ENCODE measurements around the gene MCF2L2.
"Not testable (repeated sequence)": the region's sequence is repeated elsewhere in the genome, so short reads cannot be mapped to it uniquely, and the experiment has no call there.

Gene MCF2L2

GRCh38 chr3:183444748-183445147 lies 16.3 kb upstream of the MCF2L2 start:
- Histone ChIP-seq H3K27ac (no peak overlapping the region), H3K4me3 (no peak overlapping the region)

- Histone ChIP-seq H3K4me3 (no peak overlapping the region), H3K27ac (no peak overlapping the region)
These were observed 15.3 kb upstream of the MCF2L2 start for GRCh38 chr3:183443395-183444385.

DNA sequence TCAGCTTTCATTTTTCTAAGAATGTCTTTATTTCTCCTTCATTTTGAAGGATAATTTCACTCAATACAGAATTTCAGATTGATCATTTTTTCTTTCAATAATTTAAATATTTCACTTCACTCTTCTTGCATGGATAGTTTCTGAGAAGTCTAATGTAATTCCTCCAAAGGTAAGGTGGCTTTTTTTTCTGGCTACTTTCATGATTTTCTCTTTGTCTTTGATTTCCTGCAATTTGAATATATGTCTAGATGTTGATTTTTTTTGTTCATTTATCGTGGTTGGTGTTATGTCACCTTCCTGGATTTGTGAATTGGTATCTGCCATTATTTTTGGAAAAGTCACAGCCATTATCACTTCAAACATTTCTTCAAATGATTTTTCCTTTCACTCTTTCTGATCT lies 14.6 kb upstream of the MCF2L2 start:
- no peak overlapping the region for H3K27ac ChIP-seq
- H3K4me3 ChIP-seq = no peak overlapping the region

DNA sequence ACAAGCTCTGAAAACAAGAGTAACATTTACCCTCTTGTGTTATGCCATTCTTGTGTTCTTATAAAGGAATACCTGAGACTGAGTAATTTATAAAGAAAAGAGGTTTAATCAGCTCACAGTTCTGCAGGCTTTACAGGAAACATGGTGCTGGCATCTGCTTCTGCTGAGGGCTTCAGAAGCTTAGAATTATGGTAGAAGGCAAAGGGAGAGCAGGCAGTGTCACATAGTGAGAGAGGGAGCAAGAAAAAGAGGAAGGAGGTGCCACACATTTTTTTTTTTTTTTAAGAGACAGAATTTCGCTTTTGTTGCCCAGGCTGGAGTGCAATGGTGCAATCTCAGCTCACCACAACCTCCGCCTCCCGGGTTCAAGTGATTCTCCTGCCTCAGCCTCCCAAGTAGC lies 12.1 kb upstream of the MCF2L2 start:
- H3K4me3 ChIP-seq = not testable (repeated sequence)

GRCh38 chr3:183439515-183439914 lies 11.1 kb upstream of the MCF2L2 start:
- H3K4me3 ChIP-seq = no peak overlapping the region

More for the DNA sequence above, 12.1 kb upstream of the MCF2L2 start:
- not testable (repeated sequence) for H3K27ac ChIP-seq

GRCh38 chr3:183438735-183439134 lies 10.3 kb upstream of the MCF2L2 start:
- Histone ChIP-seq H3K4me3 (no peak overlapping the region), H3K27ac (no peak overlapping the region)

More at GRCh38 chr3:183439515-183439914, 11.1 kb upstream of the MCF2L2 start:
- no peak overlapping the region for H3K27ac ChIP-seq

- Histone ChIP-seq H3K4me3 (no peak overlapping the region), H3K27ac (no peak overlapping the region)
These were observed 9.5 kb upstream of the MCF2L2 start for GRCh38 chr3:183437666-183438564.

DNA sequence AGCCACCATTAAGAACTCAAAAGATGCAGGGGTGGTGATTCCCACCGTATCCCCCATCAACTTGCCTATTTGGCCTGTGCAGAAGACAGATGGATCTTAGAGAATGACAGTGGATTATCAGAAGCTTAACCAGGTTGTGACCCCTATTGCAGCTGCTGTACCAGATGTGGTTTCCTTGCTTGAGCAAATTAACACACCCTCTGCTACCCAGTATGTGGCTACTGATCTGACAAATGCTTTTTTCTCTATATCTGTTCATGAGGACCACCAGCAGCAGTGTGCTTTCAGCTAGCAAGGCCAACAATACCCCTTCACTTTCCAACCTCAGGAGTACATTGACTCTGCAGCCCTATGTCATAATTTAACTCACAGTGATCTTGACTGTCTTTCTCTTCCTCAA lies 8.6 kb upstream of the MCF2L2 start:
- no peak overlapping the region for H3K27ac ChIP-seq
- no peak overlapping the region for H3K4me3 ChIP-seq

GRCh38 chr3:183435661-183436060 lies 7.2 kb upstream of the MCF2L2 start:
- Histone ChIP-seq H3K27ac (no peak overlapping the region), H3K4me3 (no peak overlapping the region)

DNA sequence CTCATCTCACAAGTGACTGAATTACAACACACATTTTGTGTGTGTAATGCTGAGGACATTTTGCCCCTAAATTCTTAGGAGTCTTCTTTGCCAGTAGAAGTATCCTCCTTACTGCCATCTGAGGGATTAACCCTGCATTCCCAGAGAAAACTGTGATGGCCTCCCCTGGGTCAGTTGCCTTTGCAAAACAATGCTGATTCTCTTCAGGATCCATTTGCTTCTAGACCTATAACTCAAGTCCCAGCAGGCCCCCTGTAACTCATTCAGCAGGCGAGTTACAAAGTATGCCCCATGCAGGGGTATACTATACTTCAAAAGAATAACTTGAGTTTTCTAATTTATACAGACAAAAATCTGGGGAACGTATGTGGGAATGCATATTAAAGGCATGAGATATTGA lies 6.6 kb upstream of the MCF2L2 start:
- H3K4me3 ChIP-seq = no peak overlapping the region
- no peak overlapping the region for H3K27ac ChIP-seq

GRCh38 chr3:183434503-183434902 lies 6.1 kb upstream of the MCF2L2 start:
- H3K27ac ChIP-seq = no peak overlapping the region
- H3K4me3 ChIP-seq = no peak overlapping the region

- H3K27ac ChIP-seq = no peak overlapping the region
These were observed 2.0 kb upstream of the MCF2L2 start for GRCh38 chr3:183430325-183430957.

DNA sequence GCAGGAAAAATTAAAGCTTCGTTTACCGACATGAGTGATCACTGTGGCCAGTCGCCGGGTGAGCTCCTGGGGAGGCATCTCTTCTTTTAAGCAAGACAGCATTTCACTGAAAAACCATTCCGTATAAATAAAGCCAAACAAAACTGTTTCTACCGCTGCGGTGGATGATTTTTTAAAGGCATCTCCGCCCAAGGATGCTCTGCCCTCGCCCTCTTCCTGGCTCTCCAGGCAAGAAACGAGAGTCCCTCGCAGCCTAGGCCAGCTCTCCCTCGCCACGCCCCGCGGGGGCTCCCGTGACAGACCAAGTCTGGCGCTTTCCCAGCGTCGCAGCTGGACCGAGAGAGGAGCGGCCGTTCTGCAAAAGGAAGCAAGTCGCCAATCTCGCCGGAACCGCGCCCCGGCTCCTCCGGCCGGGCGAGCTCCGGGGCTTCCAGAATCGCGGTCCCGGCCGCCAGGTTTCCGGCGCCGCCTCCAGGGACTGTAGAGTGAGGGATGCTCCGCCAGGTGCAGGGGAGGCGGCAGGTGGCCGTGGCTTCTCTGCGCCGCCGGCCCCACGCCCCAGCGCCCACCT lies 458 bp downstream of the MCF2L2 start:
- H3K4me3 ChIP-seq = peak overlapping the region; percentile 52 to 87 (median 56)
- H3K27ac ChIP-seq = peak overlapping the region in 8 of 21 experiments; percentile 9 to 72 (median 48)

More at GRCh38 chr3:183430325-183430957, 2.0 kb upstream of the MCF2L2 start:
- no peak overlapping the region for H3K4me3 ChIP-seq

DNA sequence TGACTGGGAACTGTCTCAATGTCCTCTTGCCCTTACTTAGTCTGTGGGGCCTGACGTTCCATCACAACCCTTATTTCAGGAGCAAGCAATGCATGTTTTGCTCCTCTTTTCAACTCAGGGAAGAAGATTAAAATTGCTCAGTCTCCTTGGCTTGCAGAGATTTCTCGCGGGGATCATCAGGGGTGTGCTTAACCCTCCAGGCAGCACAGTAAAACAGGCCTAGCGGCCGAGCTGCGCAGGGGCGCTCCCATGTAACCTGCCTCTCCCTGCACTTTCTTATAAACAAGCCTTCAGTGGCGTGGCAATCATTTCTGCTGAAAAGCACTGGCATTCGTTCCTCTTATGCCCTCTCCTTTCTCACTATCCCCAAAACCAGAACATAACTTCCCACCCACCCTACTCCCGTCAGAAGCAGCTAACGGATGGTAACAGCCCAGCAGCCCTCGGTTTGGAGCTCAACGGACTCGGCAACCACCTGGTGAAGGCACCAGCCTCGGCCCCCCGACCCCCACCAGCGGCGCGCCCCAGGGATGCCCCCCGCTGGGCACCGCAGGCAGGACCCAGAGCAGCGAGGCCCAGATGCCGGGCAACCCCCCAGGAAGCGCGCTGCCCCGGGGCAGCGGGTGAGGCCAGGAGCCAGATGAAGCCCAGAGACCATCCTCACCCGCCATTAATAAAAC lies 1.1 kb downstream of the MCF2L2 start:
- Histone ChIP-seq H3K4me3 (peak overlapping the region; percentile 52 to 87 (median 56)), H3K27ac (peak overlapping the region in 3 of 21 experiments; percentile 6 to 72 (median 65))

GRCh38 chr3:183418807-183419206 lies 9.6 kb downstream of the MCF2L2 start:
- not testable (repeated sequence) for H3K27ac ChIP-seq, H3K4me3 ChIP-seq

DNA sequence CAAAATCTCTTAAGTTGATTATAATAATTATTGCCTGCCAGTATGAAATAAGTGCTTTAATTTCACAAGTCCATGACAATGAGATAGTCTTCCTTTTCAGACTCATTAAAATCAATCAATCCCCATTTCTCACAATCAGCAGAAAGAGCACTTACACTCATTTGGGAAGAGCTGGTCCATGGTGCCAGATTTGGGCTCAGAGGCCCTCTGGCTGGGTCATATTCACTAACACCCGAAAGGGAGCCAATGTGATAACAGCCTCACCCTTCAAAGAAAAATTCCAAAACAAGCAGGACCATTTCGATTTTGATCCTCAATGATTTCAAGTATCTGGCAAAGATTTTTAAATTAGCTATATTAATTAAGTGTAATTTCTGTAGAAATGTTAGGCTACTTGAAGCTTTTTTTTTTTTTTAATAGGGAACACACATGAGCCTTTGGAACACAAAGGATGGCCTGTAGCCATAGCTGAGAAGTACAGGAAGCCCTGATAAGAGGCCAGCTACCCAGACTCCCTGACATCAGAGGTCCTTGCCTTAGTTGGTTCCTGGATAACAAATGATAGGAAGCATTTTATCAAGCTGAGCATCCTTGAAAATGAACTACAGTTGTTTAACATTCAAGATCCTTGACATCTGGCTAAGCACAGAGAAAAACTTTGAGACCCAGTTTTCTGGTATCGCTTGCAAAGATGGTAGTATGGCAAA lies 17.1 kb downstream of the MCF2L2 start:
- Histone ChIP-seq H3K27ac (no peak overlapping the region), H3K4me3 (no peak overlapping the region)

GRCh38 chr3:183410759-183411158 lies 17.7 kb downstream of the MCF2L2 start:
- H3K27ac ChIP-seq = no peak overlapping the region
- H3K4me3 ChIP-seq = no peak overlapping the region

DNA sequence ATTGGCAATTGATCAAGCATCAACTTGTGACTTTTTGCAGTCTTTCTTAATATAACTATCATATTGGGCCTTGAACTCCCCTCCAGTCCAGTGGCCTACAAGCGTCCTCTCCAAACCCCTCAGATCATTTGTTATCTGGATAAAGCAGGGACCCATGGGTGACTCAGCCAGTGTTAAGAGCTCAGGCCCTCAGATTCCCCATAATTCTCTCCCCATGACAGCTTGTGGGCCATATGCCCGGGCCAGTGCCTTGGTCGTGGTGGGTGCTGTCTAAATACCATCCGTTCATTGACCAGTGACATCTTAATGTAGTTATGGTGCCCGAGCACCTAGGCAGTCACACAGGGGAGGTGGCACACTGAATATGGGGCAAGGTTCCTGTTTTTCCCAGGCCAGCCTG lies 18.1 kb downstream of the MCF2L2 start:
- Histone ChIP-seq H3K27ac (no peak overlapping the region), H3K4me3 (no peak overlapping the region)
